Calu3 (cell line): ENCODE data around the gene VSTM1. TPM values are rescaled to one million over a fixed set of nuclear protein-coding genes. Genes with fewer than 3 reads are reported as not detected.
A peak's percentile ranks its signal among the peaks of the same experiment; 100 is the strongest.

ENCODE experiments used
- BruUV-seq: library from RNA; stranded (reverse); fragments of 400-500 nt; replicated peaks from 2 replicates; lab custom pipeline; 2021; lab: Mats Ljungman, UMichigan
- CTCF ChIA-PET: fragments of 300-600 bp; sonication (Branson Sonifier 250); formaldehyde crosslinking; loops from one replicate; lab custom pipeline; 2022; ENCODE audit warnings: antibody characterized with exemption; lab: Charles Lee
- DNase-seq: peaks from one replicate; pipeline ENCODE4 v3.0.0; 2022
- H3K27ac Mint-ChIP-seq: one replicate; pipeline ENCODE4 v1.8.0; 2022; ENCODE audit warnings: mixed read lengths; ENCODE audit not compliant: unreplicated experiment
- H3K27me3 Mint-ChIP-seq: one replicate; pipeline ENCODE4 v1.8.0; 2022; ENCODE audit warnings: mixed read lengths; ENCODE audit not compliant: unreplicated experiment
- H3K36me3 Mint-ChIP-seq: one replicate; pipeline ENCODE4 v1.8.0; 2022; ENCODE audit warnings: mild to moderate bottlenecking, moderate library complexity, mixed read lengths; ENCODE audit not compliant: insufficient read depth, unreplicated experiment
- H3K4me1 Mint-ChIP-seq: one replicate; pipeline ENCODE4 v1.8.0; 2022; ENCODE audit warnings: mild to moderate bottlenecking, low read depth, mixed read lengths; ENCODE audit not compliant: unreplicated experiment
- H3K4me3 Mint-ChIP-seq: one replicate; pipeline ENCODE4 v1.8.0; 2022; ENCODE audit warnings: mild to moderate bottlenecking, low read depth, moderate library complexity, mixed read lengths; ENCODE audit not compliant: unreplicated experiment
- H3K9me3 Mint-ChIP-seq: one replicate; pipeline ENCODE4 v1.8.0; 2022; ENCODE audit warnings: low read depth, mixed read lengths; ENCODE audit not compliant: unreplicated experiment
- intact Hi-C: fragments of 100-400 bp; cut with micrococcal nuclease; formaldehyde crosslinking; loops from one replicate; pipeline ENCODE4 v1.10.0; 2022; ENCODE audit not compliant: unreplicated experiment
- total RNA-seq: library from RNA; stranded (reverse); gene quantifications from 2 replicates; pipeline ENCODE4 v1.2.3, GENCODE V29; 2022
- TF ChIP-seq, protein P1 (sequence below): fragments of 200-600 bp; IDR thresholded peaks from one replicate; pipeline ENCODE4 v1.8.0; 2022; ENCODE audit warnings: antibody characterized with exemption; ENCODE audit not compliant: unreplicated experiment

Gene VSTM1
- total RNA-seq, 1 experiment from 2014 or later: not detected

DNA sequence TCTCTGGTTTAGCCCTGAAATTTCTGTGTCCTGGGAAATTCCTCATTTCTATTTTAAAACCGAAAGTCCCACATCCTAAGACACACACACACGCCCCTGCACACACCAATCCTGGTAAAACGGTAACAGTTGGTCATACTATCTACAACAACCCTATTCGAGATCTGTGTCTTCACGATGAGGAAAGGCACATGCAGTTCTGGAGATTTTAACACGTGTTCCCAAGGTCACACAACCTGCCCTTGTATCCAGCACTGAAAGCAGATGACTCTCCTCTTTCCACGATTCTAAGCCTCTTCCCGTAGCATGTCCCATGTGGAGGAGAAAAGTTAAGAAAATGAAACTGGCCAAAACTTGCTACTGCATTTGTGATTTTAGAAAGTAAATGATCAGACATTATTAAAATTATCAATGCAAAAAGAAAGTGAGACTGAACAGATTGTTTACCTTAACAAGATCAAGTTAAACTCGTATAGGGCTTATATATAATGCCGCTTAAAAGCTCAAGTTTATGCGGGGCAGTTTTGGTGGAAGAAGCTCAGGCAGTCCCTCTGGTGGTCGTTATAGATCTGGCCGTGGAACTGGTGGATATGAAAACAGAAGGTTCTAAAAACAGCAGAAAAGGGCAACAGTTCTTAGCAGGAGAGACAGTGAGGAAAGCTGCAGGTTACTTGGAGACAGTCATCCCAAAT lies 32.7 kb downstream of the VSTM1 start:
- peaks cover 4% of the 10 kb centered on the region for H3K36me3 Mint-ChIP-seq
- H3K4me1 Mint-ChIP-seq: peaks cover 21% of the 10 kb centered on the region
- DNase-seq: peak; percentile 55
- H3K27ac Mint-ChIP-seq: peak overlapping the region; percentile 60
- H3K9me3 Mint-ChIP-seq: no peaks in the 10 kb centered on the region
- H3K4me3 Mint-ChIP-seq: peak overlapping the region; percentile 60
- H3K27me3 Mint-ChIP-seq: no peaks in the 10 kb centered on the region
- TF ChIP-seq, protein P1, sequence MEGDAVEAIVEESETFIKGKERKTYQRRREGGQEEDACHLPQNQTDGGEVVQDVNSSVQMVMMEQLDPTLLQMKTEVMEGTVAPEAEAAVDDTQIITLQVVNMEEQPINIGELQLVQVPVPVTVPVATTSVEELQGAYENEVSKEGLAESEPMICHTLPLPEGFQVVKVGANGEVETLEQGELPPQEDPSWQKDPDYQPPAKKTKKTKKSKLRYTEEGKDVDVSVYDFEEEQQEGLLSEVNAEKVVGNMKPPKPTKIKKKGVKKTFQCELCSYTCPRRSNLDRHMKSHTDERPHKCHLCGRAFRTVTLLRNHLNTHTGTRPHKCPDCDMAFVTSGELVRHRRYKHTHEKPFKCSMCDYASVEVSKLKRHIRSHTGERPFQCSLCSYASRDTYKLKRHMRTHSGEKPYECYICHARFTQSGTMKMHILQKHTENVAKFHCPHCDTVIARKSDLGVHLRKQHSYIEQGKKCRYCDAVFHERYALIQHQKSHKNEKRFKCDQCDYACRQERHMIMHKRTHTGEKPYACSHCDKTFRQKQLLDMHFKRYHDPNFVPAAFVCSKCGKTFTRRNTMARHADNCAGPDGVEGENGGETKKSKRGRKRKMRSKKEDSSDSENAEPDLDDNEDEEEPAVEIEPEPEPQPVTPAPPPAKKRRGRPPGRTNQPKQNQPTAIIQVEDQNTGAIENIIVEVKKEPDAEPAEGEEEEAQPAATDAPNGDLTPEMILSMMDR: peak; percentile 61
- intact Hi-C loops: loop anchor here (1.0 kb wide), 2 partner anchors 223 to 238 kb away; no protein-coding TSS in a partner anchor
- BruUV-seq: no TSS peak
- CTCF ChIA-PET: interaction anchor here (0.8 to 1.7 kb wide), 6 partner anchors 11 to 238 kb away, joined by 3 to 19 read pairs (median 7); no protein-coding TSS in a partner anchor

DNA sequence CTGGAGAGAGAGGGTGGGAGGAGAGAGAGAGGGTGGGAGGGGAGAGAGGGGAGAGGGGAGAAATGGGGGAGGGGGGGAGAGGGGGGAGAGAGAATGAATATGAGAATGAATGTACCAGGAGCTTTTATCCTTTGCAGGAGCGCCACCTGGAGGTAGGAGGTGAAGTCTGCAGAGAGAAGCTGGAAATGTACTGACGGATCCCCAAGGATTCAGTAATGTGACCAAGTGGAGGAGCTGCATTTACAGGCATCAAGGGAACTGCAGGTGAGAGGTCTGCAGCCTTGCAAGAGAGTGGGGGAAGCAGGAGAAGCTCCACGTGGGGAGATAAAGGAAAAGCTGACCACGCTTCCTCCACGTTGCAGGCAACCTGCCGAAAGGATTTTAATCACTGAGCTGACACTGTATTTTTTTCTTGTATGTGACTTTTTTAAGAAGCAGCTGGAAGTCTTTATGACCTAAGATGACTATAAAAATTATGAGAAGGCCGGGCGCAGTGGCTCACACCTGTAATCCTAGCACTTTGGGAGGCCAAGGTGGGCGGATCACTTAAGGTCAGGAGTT lies 33.7 kb downstream of the VSTM1 start:
- BruUV-seq: no TSS peak

DNA sequence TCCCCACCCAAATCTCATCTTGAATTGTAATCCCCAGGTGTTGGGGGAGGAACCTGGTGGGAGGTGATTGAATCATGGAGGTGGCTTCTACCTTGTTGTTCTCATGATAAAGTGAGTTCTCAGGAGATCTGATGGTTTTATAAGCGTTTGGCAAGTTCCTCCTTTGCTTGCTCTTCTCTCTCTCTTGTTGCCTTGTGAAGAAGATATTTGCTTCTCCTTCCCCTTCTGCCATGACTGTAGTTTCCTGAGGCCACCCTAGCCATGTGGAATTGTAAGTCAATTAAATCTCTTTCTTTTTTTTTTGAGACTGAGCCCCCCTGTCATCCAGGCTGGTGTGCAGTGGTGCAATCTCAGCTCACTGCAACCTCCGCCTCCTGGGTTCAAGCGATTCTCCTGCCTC lies 34.4 kb downstream of the VSTM1 start:
- peaks cover 28% of the 10 kb centered on the region for H3K4me1 Mint-ChIP-seq
- BruUV-seq: no TSS peak
- peaks cover 4% of the 10 kb centered on the region for H3K36me3 Mint-ChIP-seq
- intact Hi-C loops: no loop called here
- no peaks in the 10 kb centered on the region for H3K9me3 Mint-ChIP-seq
- no peak overlapping the region for H3K4me3 Mint-ChIP-seq
- no peaks in the 10 kb centered on the region for H3K27me3 Mint-ChIP-seq
- CTCF ChIA-PET: interaction anchor here (0.5 to 1.6 kb wide), 16 partner anchors 9 to 236 kb away, joined by 4 to 29 read pairs (median 7); partner anchors contain the start of genes MYADM and PRKCG
- no peak for DNase-seq
- TF ChIP-seq, protein P1: no peak
- peak overlapping the region; percentile 63 for H3K27ac Mint-ChIP-seq

More for the DNA sequence above, 33.7 kb downstream of the VSTM1 start:
- no peak overlapping the region for H3K4me3 Mint-ChIP-seq
- DNase-seq: peak; percentile 83
- TF ChIP-seq, protein P1: peak; percentile 83
- no peak overlapping the region for H3K27ac Mint-ChIP-seq
- CTCF ChIA-PET: interaction anchor here (0.5 to 1.6 kb wide), 34 partner anchors 8 to 1841 kb away, joined by 3 to 29 read pairs (median 4); partner anchors contain the start of genes CACNG6, CNOT3, MYADM and PRKCG
- intact Hi-C loops: loop anchor here (1.0 kb wide), 1 partner anchor 222 kb away; no protein-coding TSS in a partner anchor
- H3K4me1 Mint-ChIP-seq: peaks cover 21% of the 10 kb centered on the region
- H3K9me3 Mint-ChIP-seq: no peaks in the 10 kb centered on the region
- no peaks in the 10 kb centered on the region for H3K27me3 Mint-ChIP-seq
- H3K36me3 Mint-ChIP-seq: peaks cover 4% of the 10 kb centered on the region

DNA sequence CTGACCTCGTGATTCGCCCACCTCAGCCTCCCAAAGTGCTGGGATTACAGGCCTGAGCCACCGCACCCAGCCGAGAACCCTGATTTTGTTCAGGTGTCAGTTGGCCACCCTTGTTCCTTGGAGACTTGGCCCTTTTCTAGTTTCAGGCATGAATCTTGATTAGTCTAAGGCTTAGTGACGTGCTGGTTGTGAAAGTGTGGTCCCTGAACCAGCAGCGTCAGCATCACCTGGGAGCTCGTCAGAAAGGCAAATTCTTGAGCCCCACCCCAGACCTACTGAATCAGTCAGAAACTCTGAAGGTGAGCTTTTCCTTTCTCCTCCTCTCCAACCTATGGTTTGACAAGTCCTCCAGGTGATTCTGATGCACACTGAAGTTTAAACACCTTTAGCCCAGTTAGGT lies 37.0 kb downstream of the VSTM1 start:
- TF ChIP-seq, protein P1: no peak
- intact Hi-C loops: no loop called here
- peaks cover 16% of the 10 kb centered on the region for H3K36me3 Mint-ChIP-seq
- no peaks in the 10 kb centered on the region for H3K9me3 Mint-ChIP-seq
- H3K27ac Mint-ChIP-seq: no peak overlapping the region
- H3K4me3 Mint-ChIP-seq: no peak overlapping the region
- DNase-seq: no peak
- CTCF ChIA-PET: no interaction called here
- H3K4me1 Mint-ChIP-seq: peaks cover 55% of the 10 kb centered on the region
- no peaks in the 10 kb centered on the region for H3K27me3 Mint-ChIP-seq
- no TSS peak for BruUV-seq
